NCI-H524 (cell line): ENCODE results near the gene PHLDB1.
"Not testable (repeated sequence)": the region's sequence is repeated elsewhere in the genome, so short reads cannot be mapped to it uniquely, and the experiment has no call there.

ENCODE experiments used
- DNase-seq, 2 experiments: peaks; one replicate each; lab custom pipeline; 2025; lab: John Stamatoyannopoulos, UW

Gene PHLDB1

GRCh38 chr11:118687906-118688305, 80.5 kb downstream of the PHLDB1 start:
- no peak for DNase-seq

- DNase-seq, result not testable (repeated sequence)
These were observed 80.9 kb downstream of the PHLDB1 start for GRCh38 chr11:118688339-118688738.

- DNase-seq, result no peak
These were observed 81.6 kb downstream of the PHLDB1 start for GRCh38 chr11:118688851-118689502.

- DNase-seq, result no peak
These were observed 82.1 kb downstream of the PHLDB1 start for GRCh38 chr11:118689503-118689851.

- peak; percentile 82 to 88 for DNase-seq
These were observed 82.6 kb downstream of the PHLDB1 start for GRCh38 chr11:118689852-118690552.

GRCh38 chr11:118690553-118691304, 83.3 kb downstream of the PHLDB1 start:
- no peak for DNase-seq

- no peak for DNase-seq
These were observed 84.8 kb downstream of the PHLDB1 start for GRCh38 chr11:118691926-118692830.

GRCh38 chr11:118694185-118694584, 86.8 kb downstream of the PHLDB1 start:
- DNase-seq, result no peak

- DNase-seq, result no peak
These were observed 87.4 kb downstream of the PHLDB1 start for GRCh38 chr11:118694771-118695170.

GRCh38 chr11:118696673-118697226, 89.3 kb downstream of the PHLDB1 start:
- no peak for DNase-seq

- DNase-seq, result no peak
These were observed 89.9 kb downstream of the PHLDB1 start for GRCh38 chr11:118697346-118697745.

GRCh38 chr11:118699506-118700220, 92.2 kb downstream of the PHLDB1 start:
- DNase-seq, result no peak

- peak in 1 of 2 experiments; percentile 19 for DNase-seq
These were observed 96.2 kb downstream of the PHLDB1 start for GRCh38 chr11:118703563-118704106.

GRCh38 chr11:118705111-118705741, 97.8 kb downstream of the PHLDB1 start:
- no peak for DNase-seq

- peak in 1 of 2 experiments; percentile 24 for DNase-seq
These were observed 98.6 kb downstream of the PHLDB1 start for GRCh38 chr11:118705791-118706545.

- DNase-seq, result no peak
These were observed 99.1 kb downstream of the PHLDB1 start for GRCh38 chr11:118706546-118706825.
